Activated CD8-positive, alpha-beta memory T cell treated with anti-CD3 and anti-CD28 coated beads, Interleukin-2, amount 50 U/mL, for 1 hour (primary cell): Measurements from ENCODE around the gene FNDC3A.
"Not testable (repeated sequence)": the region's sequence is repeated elsewhere in the genome, so short reads cannot be mapped to it uniquely, and the experiment has no call there.

Source experiments
- DNase-seq: peaks from one replicate; pipeline ENCODE4 v3.0.0-alpha.2; 2020; ENCODE audit errors: extremely low read depth

Gene FNDC3A

DNA sequence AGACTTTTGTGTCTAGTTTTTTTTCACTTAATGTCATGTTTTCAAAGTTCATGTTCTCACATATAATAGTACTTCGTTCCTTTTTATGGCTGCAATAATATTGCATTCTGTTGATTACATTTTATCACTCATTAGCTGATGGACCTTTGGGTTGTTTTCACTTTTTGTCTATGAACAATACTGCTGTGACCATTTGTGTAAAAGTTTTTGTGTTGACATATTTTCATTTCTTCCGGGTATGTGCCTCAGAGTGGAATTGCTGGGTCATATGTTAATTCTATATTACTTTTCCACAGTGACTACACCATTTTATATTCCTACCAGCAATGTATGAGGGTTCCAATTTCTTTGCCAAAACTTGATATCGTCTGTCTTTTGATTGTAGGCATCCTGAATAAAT, 158.6 kb downstream of the FNDC3A start:
- DNase-seq = no peak

DNA sequence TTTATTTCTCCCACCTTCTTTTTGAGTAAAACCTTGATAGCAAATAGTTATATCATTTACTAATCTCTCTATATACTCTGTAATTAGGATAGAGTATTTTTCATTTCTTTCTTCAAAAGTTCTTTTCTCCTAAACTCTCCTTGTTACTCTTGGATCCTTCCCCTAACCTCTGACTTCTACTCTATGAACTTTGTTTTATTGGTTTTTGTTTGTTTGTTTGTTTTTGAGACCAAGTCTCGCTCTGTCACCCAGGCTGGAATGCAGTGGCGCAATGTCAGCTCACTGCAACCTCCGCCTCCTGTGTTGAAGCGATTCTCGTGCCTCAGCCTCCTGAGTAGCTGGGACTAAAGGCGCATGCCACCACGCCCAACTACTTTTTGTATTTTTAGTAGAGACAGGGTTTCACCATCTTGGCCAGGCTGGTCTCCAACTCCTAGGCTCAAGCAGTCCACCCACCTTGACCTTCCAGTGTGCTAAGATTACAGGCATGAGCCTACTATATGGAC, 161.5 kb downstream of the FNDC3A start:
- not testable (repeated sequence) for DNase-seq

DNA sequence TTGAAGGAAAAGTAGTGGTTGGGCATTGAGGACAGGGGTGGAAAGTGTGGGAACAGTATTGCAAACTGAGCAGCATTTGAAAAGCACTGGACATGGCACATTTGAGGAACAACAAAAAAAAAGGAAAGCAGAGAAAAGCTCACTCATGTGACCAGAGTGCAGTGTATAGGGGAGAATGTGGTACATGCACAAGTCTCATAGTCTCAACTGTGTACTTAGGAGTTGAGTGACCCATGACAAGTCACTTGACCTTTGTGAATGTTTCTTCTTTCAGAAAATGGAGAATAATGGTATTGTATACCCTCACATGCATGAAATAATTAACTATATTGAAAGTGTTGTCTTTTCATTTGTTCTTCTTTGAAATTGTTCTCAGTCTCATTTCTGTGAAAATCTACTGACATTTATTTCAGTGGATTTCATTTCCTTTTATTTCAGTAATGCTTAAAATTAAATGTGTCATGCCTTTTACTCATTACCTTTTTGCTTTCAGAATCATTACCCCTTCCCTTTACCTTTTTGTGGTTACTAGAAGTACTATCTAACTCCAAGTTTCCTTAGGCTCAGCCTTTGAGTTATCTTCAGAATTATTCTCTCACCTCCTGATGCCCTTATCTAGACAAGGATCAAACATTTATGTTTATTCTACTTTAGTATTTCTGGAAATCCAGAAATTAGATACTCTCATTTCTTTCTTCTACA, 165.3 kb downstream of the FNDC3A start:
- DNase-seq = no peak

DNA sequence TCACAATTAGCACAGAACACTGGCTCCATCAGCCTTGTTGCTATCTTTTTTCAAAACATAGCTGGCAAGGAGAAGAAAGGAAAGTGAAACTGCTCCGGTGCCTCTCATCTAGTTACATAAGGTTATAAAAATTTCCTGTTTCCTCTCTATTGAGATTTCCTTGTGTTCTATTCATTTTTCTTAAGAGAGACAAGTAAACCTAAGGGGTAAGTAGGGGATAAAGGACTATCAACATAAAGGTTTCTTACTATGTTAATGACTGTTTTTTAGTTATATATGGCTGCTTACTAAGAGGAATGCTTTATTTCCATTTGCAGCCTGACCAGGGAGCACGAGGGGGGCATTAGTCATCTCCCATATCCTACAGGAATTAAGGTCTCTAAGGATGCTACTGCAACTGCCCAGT, 171.2 kb downstream of the FNDC3A start:
- DNase-seq = no peak

DNA sequence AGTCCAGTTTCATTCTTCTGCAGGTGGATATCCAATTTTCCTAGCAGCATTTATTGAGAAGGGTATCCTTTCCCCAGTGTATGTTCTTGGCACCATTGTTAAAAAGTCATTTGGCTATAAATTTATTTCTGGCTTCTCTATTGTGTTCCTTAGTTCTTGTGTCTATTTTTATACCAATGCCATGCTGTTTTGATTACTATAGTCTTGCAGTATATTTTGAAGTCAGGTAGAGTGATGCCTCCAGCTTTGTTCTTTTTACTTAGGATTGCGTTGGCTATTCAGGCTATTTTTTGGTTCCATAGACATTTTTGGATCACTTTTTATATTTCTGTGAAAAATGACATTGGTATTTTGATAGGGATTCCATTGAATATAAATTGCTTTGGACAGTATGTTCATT, 172.7 kb downstream of the FNDC3A start:
- no peak for DNase-seq

DNA sequence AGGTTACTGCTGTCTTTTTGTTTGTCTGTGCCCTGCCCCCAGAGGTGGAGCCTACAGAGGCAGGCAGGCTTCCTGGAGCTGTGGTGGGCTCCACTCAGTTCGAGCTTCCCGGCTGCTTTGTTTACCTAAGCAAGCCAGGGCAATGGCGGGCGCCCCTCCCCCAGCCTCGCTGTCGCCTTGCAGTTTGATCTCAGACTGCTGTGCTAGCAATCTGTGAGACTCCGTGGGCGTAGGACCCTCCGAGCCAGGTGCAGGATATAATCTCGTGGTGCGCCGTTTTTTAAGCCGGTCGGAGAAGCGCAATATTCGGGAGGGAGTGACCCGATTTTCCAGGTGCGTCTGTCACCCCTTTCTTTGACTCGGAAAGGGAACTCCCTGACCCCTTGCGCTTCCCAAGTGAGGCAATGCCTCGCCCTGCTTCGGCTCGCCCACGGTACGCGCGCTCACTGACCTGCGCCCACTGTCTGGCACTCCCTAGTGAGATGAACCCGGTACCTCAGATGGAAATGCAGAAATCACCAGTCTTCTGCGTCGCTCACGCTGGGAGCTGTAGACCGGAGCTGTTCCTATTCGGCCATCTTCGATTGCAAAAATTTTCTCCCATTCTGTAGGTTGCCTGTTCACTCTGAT, 182.4 kb downstream of the FNDC3A start:
- DNase-seq = not testable (repeated sequence)

DNA sequence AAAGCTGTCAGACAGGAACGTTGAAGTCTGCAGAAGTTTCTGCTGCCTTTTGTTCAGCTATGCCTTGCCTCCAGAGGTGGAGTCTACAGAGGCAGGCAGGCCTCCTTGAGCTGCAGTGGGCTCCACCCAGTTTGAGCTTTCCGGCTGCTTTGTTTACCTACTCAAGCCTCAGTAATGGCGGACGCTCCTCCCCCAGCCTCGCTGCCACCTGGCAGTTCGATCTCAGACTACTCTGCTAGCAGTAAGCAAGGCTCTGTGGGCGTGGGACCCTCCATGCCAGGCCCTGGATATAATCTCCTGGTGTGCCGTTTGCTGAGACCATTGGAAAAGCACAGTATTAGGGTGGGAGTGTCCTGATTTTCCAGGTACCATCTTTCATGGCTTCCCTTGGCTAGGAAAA, 187.4 kb downstream of the FNDC3A start:
- not testable (repeated sequence) for DNase-seq

DNA sequence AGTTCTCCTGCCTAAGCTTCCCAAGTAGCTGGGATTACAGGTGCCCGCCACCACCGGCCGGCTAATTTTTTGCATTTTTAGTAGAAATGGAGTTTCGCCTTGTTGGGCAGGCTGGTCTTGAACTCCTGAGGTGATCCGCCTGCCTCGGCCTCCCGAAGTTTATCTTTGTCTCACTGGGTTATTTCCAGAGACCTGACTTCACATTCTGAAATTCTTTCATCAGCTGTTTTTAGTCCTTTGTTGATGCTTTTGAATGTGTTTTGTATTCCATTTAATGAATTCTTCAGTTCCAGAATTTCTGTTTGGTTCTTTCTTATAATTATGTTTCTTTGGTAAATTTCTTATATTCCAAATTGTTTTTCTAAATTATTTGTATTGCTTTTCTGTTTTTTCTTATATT, 189.0 kb downstream of the FNDC3A start:
- DNase-seq = no peak

DNA sequence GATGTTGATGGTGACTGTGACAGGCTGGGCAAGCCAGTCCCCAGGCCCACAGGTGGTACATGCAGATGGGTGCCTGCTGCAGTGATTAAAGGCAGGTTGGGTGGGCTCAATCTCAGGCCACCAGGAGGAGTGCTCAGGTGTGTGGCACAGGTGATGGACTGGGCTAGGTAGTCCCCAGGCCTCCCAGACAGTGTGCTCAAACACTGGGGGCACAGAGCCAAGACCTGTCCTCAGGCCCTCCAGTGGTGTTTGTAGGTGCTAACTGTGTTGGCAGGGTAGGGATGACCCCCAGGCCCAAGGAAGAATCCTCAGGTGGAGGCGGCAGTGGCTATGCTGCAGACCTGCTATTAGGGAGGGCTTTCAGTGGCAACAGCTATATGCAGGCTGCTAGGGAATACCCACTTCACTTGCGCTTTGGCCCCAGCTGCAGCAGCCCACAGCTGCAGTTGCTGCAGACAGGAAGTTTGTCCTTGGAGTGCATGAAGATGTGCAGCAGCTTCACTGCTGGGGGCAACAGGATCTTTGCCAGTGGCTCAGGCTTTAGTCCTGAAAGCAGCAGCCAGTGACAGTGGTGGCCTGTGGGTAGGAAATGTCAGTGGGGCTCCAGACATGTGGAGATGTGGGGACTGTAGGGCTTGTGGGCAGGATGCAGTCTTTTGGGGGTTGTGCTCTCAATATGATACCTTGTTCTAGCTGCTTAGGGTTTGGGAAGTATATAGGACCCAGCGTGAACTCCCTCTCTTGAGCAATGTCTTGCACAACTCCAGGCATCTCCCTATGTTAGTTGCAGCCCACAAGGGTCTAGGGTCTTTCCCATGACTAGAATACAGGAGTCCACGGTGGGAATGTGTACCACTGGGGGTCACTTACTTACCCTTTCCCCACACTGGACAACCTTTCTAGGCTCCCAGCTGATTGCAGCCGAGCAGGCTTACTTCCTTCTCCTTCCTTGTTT, 190.4 kb downstream of the FNDC3A start:
- DNase-seq = no peak

DNA sequence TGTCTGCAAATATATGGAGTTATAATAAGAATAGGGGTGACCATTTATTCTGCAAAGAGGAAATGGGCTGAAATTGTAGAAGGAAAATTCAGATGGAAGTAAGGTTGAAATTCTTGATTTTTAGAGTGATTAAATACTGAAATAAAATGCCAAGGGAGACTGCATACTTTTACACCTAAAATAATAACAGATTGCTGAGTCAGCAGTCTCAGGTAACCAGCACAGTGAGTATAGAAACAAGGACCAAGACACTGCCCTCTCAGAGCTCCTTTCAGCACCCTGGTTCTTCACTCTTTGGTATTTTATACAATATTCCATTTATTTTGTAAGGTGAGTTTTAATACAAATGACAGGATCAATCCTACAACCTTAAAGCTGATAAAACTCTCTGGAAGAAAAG, 195.6 kb downstream of the FNDC3A start:
- no peak for DNase-seq

DNA sequence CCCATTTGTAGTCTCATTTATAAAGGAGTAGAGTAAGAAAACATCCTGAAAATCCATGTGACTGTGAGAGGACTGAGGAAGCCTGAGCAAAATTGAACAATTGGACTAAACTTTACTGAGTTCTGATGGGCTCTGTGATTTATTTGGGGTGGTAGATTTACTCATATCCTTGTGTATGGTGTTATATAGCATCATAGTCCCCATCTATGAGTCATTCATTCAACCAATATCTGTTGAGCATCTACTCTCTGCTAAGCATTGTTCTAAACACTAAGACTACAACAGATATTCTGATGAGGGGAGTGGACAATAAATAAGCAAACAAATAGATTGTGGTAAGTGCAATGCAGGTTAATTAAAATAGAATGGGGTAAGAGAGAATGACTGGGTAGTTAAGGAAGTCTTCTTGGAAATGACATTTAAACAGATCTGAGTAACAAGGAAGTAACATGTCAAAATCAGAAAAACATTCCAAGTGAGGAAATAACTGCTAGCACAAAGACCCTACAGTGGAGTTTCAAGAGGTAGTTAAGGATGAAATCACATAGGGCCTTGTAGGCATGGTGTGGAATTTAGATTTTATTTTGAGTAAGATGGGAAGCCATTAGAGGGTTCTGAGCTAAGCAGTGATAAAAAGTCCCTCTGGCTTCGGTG, 208.1 kb downstream of the FNDC3A start:
- DNase-seq = no peak

DNA sequence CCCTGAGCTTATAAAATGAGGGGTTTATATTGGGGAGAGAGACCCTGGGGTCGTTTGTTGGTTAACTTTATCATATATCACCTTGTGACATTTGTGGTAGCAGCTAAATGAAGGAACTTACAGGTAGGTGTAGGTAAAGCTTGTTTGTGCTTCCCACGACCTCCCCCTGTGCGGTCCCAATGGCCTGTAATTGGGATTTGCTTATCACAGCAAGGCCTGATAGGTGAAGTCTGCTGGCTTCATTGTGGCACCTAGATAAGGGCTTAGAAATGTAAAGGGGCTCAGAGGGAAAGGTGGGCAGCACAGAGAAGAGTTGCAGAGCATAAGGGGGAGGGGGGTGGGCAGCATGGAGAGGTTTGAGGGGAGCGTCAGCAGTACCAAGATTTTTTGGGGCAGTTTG, 208.9 kb downstream of the FNDC3A start:
- no peak for DNase-seq

DNA sequence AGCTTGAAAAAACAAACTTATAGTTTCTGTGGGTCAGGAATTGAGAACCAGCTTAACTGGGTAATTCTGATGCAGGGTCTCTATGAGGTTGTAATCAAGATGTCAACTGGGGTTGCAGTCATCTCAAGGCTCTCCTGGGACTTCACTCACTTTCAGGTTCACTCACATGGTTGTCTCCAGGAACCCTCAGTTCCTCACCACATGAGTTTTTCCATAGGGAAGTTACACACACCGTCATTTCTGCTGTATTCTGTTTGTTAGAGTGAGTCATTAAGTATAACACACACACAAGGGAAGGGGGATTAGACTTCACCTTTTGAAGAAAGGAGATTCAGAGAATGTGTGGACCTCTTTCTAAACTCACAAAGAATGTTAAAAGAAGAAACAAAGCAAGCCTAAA, 209.6 kb downstream of the FNDC3A start:
- DNase-seq = no peak

DNA sequence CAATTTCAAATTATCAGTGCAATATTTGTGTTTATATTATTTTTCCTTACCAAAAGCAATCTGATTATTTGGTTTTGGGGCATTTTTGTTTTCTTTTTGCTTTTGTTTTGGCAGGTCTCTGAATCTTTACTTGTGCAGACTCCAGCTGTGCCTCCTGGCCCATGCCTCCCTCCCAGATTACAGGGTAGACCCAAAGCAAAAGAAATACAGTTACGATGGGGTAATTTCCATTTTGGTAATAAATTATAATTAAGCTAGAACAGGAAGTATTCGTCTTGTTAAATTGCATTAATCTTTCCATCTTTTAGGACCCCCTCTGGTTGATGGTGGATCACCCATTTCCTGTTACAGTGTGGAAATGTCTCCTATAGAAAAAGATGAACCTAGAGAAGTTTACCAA, 215.2 kb downstream of the FNDC3A start:
- DNase-seq = no peak

DNA sequence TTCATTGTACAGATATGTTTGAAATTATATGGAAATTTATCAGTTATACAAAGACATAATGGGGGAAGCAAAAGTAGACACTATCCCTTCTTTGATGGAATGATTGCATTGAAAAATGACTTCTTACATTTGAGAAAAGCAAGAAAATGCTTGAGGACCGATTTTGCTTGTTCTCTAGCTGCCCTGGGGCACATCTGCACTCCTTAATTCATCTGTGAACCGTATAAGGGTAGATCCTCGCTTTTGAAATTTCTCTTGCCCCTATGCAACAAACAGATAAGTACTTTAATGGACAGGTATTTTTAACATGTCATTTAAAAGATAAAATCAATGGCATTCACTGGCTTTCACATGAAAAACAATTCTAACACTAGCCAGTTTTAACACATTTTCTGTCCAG, 230.9 kb downstream of the FNDC3A start:
- DNase-seq = no peak

DNA sequence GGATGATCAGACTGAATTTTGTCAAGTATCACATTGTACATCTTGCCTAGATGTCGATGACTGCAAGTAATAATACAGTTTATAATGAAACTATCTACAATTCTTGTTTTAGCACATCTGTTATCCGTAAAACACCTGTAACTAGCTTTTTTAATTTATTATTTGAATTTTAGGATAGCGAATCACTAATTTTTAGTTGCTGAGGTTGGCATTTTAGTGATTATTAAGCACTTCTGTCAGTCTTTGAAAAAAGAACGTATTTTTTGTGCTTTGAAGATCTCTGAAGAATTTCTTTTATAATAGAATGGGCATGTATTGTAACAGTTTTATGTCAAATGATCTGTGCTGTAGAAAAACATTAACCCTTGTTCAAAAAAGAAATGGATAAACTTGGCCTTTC, 232.9 kb downstream of the FNDC3A start:
- no peak for DNase-seq

DNA sequence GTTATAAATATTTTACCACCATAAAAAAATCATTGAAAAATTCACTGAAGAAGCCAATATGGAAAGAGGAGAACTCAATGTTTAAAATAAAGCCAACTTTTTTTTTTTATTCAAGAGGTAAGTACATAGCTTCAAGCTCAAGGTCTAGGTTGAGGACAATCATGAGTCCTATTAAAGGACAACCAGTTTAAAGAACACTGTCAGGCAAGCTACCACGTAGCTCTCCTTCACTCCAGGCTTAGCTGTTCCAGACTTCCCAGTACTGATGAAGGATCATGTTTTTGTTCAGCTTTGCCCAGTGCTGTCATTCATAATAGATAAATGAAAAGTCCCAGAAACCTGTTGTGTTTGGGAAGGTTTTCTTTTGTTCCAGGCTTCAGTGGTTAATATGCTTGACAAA, 234.4 kb downstream of the FNDC3A start:
- DNase-seq = no peak

DNA sequence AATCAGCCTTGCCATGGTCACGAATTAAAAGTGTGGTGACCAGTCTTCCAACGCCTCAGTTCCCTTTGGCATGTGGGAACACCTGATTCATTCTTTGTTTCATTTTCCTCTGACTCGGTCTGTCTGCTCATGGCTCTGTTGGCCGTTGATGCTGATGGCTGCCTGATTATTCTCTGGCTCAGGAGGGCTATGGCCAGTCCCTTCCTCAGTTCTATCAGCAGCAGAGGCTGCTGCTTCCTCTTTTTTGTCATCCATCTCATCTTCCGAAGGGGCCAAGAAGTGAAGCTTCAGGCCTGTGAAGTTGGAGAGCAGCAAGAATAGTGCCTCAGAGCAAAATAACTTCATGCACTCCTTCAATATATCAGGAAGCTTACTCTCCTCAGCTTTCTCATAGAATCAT, 235.0 kb downstream of the FNDC3A start:
- DNase-seq = no peak

DNA sequence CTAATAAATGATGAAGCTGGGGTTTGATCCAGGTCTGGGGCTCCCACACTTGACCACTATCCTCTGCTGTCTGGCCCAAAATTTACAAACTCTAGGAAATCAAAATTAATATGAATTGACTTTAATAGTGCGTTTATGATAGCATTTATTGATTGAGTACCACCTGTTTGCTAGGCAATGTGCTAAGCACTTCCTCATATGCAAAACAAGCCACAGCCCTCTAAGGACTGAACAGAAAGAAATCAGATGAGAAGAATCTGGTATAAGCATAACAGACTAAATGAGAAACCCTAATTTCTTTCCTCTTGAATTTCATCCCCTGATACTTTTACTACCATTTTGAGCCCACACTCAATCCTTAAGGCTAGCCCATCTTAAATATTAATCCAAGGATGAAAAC, 237.8 kb downstream of the FNDC3A start:
- DNase-seq = no peak

DNA sequence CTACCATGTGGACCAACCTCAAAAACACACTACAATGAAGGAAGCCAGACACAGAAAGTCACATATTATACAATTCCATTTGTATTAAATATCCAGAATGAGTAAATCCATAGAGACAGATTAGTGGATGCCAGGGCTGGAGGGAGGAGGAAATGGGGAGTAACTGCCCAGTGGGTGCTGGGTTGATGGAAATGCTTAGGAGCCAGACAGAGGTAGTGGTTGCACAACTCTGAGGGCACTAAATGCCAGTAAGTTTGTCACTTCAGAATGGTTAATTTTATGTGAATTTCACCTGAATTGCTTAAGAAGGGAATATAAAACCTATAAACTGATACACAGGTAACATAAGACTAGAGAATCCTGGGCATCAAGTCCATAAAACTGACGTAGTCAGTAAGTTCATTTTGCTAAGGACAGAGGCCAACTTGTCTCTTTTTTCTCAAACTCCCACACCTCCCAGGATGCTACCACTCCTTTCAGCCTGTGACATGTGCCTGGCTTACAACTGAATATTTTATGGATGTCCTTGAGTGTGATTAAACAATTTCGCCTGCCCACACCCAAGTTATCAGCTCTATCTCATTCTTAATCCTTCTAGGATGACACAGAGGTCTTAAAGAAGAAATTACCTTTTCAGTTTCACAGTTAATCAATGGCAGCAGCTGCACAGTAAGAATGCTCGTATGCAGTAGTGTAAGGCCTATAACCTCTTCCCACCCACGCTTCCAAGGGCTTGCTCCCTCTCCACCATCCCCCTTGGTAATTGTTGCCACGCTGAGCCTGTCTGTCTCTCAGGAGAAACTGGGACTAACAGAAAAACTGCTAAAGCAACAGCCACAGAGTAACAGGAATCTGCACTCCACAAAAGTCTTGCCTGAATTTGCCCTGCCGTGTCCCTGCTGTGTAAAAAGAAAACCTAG, 238.5 kb downstream of the FNDC3A start:
- DNase-seq = no peak

DNA sequence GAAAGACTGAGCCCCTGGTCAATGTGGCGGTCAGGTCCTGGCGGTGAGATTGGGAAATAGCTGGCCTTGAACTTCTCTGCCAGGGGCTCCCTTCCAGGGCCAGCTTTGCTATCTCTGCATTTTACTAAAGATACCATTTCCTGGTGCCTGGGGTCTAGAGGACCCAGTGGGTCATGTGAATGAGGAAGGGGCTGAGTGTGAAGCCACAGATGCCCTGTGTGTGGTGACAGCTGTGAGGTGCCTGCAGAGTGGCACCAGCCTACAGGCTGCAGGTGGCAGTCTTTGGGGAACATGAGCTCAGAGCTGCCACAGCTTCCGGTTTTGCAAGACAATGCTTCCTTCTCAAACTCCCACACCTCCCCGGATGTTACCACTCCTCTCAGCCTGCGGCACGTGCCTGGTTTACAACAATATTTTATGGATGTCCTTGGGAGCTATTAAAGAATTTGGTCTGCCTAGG, 239.2 kb downstream of the FNDC3A start:
- DNase-seq = no peak
